Stimulated activated CD8-positive, alpha-beta memory T cell treated with anti-CD3 and anti-CD28 coated beads, Interleukin-7, amount 100 ng/mL, for 24 hours (primary cell): ENCODE data around the gene JARID2.

Source experiments
- DNase-seq: peaks from one replicate; pipeline ENCODE4 v3.0.0-alpha.2; 2020; ENCODE audit warnings: low read depth

JARID2 gene

GRCh38 chr6:15376900-15377487 is 131.1 kb downstream of the JARID2 start:
- no peak for DNase-seq

- no peak for DNase-seq
These were observed 132.4 kb downstream of the JARID2 start for GRCh38 chr6:15378272-15378671.

- DNase-seq: no peak
These were observed 133.0 kb downstream of the JARID2 start for GRCh38 chr6:15378866-15379265.

- DNase-seq: no peak
These were observed 134.5 kb downstream of the JARID2 start for GRCh38 chr6:15380351-15380750.

GRCh38 chr6:15382089-15382488 is 136.2 kb downstream of the JARID2 start:
- no peak for DNase-seq

GRCh38 chr6:15382712-15383111 is 136.8 kb downstream of the JARID2 start:
- no peak for DNase-seq

GRCh38 chr6:15384901-15385300 is 139.0 kb downstream of the JARID2 start:
- DNase-seq: no peak

- DNase-seq: no peak
These were observed 139.7 kb downstream of the JARID2 start for GRCh38 chr6:15385521-15385920.

- DNase-seq: no peak
These were observed 140.4 kb downstream of the JARID2 start for GRCh38 chr6:15386110-15386755.

GRCh38 chr6:15386756-15387112 is 140.9 kb downstream of the JARID2 start:
- no peak for DNase-seq

GRCh38 chr6:15387118-15387517 is 141.2 kb downstream of the JARID2 start:
- no peak for DNase-seq

- no peak for DNase-seq
These were observed 143.4 kb downstream of the JARID2 start for GRCh38 chr6:15389084-15389764.

- no peak for DNase-seq
These were observed 144.2 kb downstream of the JARID2 start for GRCh38 chr6:15389765-15390723.

GRCh38 chr6:15391500-15391899 is 145.6 kb downstream of the JARID2 start:
- DNase-seq: no peak

GRCh38 chr6:15392182-15392581 is 146.3 kb downstream of the JARID2 start:
- DNase-seq: no peak

- DNase-seq: no peak
These were observed 147.7 kb downstream of the JARID2 start for GRCh38 chr6:15393605-15394004.

- DNase-seq: no peak
These were observed 149.2 kb downstream of the JARID2 start for GRCh38 chr6:15395087-15395486.

- no peak for DNase-seq
These were observed 150.9 kb downstream of the JARID2 start for GRCh38 chr6:15396808-15397207.

- DNase-seq: no peak
These were observed 152.9 kb downstream of the JARID2 start for GRCh38 chr6:15398633-15399275.

- DNase-seq: no peak
These were observed 154.0 kb downstream of the JARID2 start for GRCh38 chr6:15399641-15400470.

- no peak for DNase-seq
These were observed 154.7 kb downstream of the JARID2 start for GRCh38 chr6:15400572-15401004.
